Kidney tubule cell (primary cell): ENCODE data around the gene TUBD1.
A peak's percentile ranks its signal among the peaks of the same experiment; 100 is the strongest.
"Not testable (repeated sequence)": the region's sequence is repeated elsewhere in the genome, so short reads cannot be mapped to it uniquely, and the experiment has no call there.

Source experiments
- DNase-seq: peaks from one replicate; pipeline ENCODE4 v3.0.0-alpha.2; 2018; ENCODE audit warnings: low spot score

TUBD1 gene, protein sequence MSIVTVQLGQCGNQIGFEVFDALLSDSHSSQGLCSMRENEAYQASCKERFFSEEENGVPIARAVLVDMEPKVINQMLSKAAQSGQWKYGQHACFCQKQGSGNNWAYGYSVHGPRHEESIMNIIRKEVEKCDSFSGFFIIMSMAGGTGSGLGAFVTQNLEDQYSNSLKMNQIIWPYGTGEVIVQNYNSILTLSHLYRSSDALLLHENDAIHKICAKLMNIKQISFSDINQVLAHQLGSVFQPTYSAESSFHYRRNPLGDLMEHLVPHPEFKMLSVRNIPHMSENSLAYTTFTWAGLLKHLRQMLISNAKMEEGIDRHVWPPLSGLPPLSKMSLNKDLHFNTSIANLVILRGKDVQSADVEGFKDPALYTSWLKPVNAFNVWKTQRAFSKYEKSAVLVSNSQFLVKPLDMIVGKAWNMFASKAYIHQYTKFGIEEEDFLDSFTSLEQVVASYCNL

DNA sequence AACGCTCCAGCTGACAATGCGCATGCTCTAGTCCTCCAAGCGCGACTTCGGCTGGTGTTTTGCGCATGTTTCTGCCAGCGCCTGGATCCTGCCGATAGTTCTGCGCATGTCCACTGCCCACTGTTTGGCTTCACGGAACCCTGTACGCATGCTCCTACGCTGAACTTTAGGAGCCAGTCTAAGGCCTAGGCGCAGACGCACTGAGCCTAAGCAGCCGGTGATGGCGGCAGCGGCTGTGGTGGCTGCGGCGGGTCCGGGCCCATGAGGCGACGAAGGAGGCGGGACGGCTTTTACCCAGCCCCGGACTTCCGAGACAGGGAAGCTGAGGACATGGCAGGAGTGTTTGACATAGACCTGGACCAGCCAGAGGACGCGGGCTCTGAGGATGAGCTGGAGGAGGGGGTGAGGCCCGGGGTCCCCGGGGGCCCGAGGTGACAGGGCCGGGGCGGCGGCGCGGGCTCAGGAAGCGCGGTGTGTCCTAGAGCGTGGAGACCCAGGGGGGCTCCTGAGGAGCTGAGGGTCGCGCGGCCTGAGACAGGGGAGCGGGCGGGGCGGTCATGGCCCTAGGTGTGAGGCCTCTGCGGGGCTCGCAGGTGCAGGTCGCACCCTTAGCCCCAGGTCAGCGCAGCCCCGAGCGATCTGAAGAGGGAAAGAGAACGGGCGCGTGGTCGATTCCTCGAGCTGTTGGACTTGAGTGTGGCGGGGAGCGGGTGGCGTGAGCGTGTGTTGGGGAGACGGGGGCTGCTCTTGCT is at the start of gene TUBD1, which contains the start of gene RPS6KB1:
Gene TUBD1, minus strand, starts transcription at position 20 of the 752 bp plus-strand sequence. CDS start 1,941 bp downstream, outside the sequence.
Gene RPS6KB1, plus strand, starts transcription at position 198 of the 752 bp plus-strand sequence. Its CDS starts 64 bp downstream, at position 262.
- DNase-seq: peak; percentile 99

DNA sequence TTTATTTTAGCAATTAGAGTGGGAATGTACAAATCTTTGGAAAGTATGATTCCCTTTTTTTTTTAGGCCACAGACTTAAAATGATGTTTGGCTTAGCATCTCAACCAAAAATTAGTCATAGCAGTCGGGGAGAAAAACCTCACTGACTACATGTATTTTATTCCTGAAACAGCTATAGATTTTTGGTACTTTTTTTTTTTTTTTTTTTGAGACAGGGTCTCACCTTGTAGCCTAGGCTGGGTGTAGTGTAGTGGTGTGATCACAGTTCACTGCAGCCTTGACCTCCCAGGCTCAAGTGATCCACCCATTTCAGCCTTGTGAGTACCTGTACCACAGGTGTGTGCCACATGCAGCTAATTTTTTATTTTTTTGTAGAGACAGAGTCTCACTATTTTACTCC is 48.4 kb upstream of the TUBD1 start:
- DNase-seq: no peak

DNA sequence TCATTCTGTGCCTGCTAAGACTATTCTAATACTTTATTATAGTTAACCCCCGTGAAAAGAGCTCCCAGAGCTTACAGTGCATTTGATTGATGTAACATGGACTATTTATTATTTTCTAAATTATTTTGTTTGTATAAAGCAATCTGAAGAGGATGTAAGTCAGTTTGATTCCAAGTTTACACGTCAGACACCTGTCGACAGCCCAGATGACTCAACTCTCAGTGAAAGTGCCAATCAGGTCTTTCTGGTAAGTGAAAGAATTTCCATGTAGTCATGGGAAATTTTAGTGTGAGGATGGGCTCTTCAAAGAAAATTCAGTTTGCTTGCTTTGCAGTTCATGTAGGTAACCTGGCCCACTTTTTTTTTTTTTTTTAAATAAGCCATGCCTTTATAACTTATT is 48.0 kb upstream of the TUBD1 start:
- peak; percentile 38 for DNase-seq

DNA sequence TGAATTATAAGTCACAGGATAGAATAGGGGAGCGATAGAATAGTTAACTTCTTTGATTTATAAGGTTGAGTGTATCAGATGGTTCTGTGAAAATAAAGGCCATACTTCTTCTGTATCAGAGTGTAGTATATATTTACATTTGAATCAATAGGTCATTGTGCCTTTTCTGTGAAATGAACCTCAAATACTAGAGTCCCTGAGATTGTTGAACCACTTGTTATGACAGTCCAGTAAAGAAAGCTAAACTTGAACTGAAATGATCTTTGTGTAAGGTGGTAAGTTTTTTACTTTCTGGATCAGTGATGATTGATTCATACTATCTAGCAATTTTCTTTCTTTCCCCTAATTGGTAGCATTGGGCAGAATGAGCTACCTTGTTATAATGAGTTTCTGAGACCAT is 40.6 kb upstream of the TUBD1 start:
- not testable (repeated sequence) for DNase-seq

DNA sequence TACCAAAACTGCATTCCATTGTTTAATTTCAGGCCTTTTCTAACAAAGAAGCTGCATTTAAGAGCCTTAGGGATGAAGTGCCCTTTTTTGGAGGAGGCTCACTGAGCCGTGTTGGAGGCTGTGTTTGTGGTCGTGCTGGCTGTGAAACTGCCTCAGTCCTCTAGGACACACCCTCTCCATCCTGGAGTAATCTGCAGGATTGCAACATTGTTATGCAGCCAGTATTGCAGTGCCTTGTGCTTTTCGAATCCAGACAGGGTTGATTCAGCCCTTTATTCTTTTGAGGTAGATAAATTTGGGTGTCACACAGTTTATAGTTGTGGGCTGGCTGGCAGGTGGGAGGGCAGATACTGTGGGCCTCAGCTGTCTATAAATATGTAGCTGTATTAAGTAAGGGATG is 38.0 kb upstream of the TUBD1 start:
- DNase-seq: not testable (repeated sequence)

DNA sequence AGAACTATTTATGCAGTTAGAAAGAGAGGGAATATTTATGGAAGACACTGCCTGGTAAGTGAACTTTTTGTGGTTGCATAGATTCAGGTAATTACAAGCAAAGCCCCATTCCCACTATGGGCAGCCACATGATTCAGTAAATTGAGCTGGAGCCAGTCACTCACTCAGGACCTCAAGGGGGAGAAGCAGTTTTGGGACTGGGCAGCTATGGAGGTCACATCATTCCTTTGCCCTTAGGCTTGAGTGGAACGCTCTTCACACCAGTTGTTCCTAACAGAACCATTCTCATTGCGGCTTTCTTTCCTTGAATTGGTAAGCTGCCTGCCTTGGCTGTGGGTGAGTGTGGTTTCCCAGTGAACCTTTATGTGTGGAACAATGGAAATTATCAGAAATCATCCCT is 37.4 kb upstream of the TUBD1 start:
- DNase-seq: not testable (repeated sequence)

DNA sequence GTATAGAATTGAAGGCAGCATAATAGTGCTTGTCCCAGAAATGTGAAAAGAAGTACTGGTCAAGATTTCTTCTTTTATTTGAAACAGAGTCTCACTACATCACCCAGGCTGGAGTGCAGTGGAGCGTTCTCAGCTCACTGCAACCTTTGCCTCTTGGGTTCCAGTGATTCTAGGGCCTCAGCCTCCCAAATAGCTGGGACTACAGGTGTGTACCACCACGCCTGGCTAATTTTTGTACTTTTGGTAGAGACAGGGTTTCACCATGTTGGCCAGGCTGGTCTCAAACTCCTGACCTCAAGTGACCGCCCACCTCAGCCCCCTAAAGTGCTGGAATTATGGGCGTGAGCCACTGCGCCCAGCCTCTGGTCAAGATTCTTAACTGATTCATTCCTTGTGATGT is 27.9 kb upstream of the TUBD1 start:
- not testable (repeated sequence) for DNase-seq

DNA sequence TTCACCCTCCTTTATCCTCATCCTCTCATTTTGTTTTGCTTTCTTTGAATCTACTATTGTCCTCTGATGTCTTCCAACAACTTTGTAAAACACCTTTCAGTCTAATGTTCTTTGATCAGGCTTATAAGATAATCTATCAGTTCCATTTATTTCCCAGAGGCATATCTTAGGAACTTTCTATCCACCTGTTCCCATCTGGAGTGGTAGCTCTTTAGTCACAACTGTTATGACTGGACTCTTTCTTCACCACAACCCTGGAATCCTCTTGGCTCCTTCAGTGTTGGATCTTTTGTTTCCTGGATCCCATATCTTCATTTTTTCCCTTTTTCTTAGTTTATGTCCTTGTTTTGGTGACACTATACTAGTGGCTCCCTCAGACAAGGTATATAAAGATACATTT is 23.7 kb upstream of the TUBD1 start:
- no peak for DNase-seq

DNA sequence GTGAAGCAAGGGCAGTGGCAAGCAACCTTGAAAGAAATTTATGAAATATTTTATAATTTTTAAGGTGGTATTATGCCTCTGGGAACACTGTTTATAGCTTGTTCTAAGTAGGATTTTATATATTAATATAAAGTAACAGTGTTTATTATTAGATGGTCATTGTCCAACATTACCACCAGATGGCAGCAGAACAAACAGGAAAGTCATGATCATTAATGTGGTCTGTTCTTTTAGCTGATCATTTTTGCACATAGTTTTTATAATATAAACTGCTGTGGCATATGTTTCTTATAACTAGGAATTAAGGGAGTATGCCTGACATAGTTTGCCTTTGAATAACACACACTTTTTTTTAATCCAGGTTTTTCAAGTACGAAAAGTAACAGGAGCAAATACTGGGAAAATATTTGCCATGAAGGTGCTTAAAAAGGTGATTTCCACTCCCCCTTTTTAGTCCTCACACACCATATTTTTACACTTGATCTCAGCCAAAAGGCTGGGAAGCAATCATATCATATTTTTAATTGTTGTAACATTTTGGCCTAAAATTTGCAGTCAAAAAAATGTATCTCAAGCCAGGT is 21.6 kb upstream of the TUBD1 start:
- peak; percentile 47 for DNase-seq

DNA sequence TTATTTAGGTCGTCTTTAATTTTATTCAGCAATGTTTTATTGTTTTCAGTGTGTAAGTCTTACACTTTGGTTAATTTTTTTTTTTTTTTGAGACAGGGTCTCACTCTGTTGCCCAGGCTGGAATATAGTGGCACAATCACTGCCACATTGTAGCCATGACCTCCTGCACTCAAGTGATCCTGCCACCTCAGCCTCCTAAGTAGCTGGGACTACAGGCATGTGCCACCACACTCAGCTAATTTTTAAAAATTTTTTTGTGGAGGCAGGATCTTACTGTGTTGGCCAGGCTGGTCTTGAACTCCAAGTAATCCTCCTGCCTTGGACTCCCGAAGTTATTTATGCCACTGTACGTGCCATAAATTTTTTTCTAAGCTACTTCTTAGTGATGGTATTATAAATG is 14.7 kb upstream of the TUBD1 start:
- no peak for DNase-seq

DNA sequence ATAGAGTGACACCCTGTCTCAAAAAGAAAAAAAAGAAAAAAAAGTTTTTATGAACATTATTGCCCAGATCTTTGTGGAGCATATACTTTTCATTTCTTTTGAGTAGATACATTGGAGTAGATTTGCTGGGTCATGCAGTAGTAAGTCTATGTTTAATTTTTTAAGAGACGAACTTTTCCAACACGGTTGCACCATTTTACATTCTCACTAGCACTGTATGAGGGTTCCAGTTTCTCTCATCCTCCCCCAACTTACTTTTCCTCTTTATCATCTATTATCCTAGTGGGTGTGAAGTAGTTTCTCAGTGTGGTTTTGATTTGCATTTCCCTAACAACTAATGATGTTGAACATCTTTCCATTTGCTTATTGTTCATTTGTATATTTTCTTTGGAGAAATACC is 10.7 kb upstream of the TUBD1 start:
- no peak for DNase-seq

DNA sequence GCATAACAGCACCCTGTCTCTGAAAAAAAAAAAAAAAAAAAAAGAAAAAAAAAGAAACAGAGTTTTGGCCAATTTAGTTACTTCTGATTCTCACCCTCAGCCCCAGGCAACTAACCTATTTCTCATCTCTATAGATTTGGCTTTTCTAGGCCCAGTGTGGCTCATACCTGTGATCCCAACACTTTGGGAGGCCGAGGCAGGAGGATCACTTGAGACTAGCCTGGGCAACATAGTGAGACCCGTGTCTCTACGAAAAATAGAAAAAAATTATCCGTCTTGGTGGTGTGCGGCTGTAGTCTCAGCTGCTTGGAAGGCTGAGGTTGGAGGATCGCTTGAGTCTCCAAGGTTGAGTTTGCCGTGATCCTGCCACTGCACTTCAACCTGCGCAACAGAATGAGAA is 8.9 kb upstream of the TUBD1 start:
- no peak for DNase-seq

DNA sequence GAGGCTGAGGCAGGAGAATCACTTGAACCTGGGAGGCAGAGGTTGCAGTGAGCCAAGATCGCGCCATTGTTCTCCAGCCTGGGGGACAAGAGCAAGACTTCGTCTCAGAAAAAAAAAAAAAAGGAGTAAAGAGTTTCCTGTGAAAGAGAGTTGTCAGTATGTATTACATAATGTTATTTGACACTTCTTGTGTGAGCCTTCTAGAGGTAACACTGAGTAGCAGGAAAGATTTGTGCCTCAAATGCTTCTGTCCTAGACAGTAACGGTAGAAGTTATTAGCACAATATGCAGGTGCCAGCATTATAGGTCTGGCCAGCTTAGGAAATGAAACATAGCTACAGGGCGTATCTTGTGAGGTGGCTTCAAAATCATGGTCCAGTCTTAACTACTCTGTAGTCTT is 6.4 kb upstream of the TUBD1 start:
- DNase-seq: peak; percentile 39

DNA sequence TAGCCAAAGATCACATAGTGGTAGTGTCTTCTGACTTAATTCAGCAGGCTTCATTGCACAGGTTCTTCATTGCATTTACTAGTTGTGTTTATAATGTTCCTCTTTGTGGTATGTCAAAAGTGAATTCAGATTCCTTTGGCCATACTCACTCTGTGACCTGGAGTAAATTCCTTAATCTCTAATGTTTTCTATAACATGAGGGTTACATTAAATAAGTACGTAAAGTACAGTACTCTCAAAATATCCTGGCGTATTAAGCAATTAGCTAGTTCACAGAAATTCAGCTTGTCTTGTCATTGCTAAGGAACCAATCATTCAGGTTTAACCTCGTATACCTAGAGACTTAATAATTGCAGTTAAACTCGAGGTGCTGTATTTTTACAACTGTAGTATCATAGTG is 4.3 kb upstream of the TUBD1 start:
- no peak for DNase-seq

DNA sequence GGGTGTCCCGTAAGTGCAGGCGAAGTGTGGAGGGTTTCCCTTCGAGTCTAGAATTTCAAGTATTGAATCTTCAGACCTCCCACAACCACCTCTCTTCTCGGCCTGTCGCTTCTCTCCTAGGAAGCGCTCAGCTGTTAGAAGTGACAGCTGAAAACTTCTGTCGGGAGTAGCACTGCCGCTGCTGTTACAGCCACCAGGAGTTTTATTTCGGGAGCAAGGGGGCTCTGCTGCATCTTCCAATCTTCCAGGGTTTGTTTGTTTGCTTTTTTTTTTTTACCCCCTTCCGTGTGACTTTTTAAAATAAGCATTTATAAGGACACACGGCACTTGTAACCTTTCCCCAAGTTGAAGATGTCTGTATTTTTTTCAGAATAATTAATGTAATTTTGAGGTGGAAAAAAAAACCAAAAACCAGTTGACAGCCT is 945 bp upstream of the TUBD1 start:
- peak; percentile 24 for DNase-seq

DNA sequence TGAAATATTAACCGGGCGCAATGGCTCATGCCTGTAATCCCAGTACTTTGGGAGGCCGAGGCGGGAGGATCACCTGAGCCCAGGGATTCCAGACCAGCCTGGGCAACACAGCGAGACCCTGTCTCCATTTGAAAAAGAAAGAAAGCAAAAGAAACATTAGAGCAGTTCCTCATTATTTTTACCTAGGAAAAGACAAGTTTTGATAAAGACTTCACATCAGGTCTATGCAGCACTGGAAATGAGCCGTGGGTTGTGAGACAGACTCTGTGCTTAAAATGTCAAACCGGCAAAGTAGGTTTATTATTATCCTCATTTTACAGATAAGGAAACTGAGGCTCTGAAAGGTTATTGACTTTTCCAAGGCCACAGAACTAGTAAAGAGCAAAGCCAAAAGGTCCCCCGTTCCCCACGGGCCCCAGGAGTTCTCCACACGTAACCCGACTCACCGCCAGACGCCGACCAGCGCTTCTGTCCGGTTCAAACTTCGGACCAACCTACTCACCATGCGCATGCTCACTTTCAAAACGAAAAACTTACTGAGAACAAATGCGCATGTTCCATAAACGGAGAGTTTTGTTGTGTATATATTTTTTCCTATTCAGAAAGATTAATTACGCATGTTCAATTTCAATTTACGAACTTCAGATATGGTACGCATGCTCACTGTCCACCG is 356 bp downstream of the TUBD1 start:
- DNase-seq: no peak

DNA sequence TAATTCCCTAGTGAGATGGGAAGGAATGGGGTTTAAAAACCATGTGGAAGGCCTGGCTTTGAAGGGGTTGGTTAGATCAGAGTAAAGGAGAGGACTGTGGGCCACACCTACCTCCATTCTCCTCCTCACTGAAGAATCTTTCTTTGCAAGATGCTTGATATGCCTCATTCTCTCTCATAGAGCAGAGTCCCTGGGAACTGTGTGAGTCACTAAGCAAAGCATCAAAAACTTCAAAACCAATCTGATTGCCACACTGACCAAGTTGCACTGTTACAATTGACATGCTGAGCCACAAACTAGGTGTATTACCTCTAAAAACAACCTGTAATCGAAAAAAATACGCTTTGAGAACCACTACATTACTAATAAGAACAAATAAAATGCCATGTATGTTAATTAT is 2.0 kb downstream of the TUBD1 start:
- DNase-seq: peak; percentile 57

DNA sequence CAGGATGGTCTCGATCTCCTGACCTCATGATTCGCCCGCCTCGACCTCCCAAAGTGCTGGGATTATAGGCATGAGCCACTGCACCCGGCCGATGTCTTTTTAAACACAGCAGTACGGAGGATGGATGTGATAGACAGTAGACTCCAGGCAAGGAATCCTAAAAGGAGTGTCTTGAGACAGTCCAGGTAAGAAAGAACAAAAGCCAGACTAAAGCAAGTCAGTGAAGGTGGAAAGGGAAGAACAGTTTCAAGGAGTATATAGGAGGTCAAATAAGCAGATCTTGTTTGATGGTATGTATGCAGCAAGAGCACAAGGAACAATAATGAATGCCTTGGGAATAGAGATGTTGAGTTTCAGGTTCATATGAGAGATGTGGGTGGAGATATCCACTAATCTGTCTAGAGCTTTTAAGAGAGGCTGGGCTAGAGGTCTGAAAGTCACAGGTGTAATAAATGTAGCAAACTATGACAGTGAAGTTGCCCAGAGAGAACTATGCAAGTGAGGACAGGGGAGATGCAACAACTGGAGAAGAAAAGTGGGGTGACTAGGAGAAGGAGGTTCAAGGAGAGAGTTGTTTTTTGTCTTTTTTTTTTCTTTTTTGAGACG is 4.5 kb downstream of the TUBD1 start:
- no peak for DNase-seq

DNA sequence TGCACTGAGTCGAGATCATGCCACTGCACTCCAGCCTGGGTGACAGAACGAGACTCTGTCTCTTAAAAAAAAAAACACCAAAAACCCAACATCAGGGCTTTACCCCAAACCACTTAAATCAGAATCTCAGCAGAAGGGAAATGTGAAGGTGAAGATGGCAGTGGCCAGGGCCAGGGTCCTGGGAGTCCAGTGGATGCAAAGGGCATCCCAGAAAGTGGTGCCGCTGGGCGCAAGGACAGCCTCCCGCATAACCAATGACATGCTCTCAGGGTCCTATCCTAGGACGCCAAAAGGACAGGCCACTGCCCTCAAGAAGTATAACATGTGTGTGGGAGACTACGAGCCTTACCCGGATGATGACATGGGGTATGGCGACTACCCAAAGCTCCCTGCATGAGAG is 7.9 kb downstream of the TUBD1 start:
- DNase-seq: no peak

DNA sequence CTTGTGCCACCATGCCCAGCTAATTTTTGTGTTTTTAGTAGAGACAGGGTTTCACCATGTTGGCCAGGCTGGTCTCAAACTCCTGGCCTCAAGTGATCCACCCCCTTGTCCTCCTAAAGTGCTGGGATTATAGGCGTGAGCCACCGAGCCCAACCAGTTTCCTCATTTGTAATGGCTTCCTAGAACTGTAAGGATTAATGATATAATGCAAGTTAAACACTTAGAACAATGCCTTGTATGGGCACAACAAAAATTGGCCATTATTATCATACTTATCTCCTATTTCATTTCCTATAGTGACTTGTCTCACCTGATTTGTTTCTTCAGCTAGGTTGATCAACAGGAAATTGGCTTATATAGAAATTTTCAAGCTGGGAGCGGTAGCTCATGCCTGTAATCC is 14.1 kb downstream of the TUBD1 start:
- DNase-seq: no peak

DNA sequence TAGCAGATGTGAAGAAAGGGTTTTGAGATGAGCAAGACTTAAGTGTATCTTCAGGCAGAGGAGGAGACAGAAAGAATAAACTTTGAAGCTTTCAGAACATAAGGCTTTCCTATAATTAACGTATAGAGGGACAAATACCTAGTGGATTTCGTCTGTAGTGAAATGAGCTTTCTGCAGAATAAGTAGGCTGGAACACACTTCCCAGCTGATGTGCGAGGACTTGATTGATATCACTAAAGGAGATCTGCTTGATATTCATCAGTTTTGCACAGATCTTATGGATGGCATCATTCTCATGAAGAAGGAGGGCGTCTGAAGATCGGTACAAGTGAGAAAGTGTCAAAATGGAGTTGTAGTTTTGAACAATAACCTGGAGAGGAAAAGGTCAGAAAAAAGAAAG is 14.8 kb downstream of the TUBD1 start:
- DNase-seq: no peak

DNA sequence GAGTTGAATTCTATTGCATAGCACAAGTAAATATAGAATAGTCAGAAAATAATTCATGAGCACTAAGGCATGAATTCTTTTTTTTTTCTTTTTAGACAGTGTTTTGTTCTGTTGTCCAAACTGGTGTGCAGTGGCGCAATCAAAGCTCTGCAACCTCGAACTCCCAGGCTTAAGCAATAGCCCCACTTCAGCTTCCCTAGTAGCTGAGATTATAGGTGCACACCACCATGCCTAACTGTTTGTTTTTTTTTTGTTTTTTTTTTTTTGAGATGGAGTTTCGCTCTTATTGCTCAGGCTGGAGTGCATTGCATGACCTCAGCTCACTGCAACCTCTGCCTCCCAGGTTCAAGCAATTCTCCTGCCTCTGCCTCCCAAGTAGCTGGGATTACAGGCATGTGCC is 16.6 kb downstream of the TUBD1 start:
- no peak for DNase-seq
